ENCODE measurements around the gene TTLL10.

DNA sequence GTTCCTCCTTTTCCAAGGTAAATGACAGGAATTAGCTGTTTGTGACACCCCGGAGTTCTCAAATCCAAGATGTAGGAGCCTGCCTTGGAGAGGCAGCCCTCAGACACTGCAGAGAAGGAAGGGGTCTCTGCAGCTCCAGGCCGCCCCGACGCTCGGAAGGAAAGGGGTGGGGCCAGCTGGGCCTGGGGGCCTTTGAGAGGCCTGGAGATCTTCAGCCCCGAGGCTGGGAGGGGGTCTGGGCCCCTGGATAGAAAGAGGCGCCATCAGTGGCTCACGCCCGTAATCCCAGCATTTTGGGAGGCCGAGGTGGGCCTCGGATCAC is 33.9 kb downstream of the TTLL10 start:
- TF ChIP-seq POLR2A (IDR thresholded peaks at IDR 0.05; ENCODE audit: low read length) (no peak), GATA1 (IDR thresholded peaks at IDR 0.05; ENCODE audit: low read depth, low read length) (no peak)
